C4-2B (cell line): ENCODE results near the gene RPH3AL.

ENCODE experiments used
- H3K27ac ChIP-seq: fragments of 450-650 bp; 2 replicates; pipeline ENCODE4 v1.5.1; 2017
- ZFX ChIP-seq: fragments of 450-650 bp; IDR thresholded peaks from 2 replicates; pipeline ENCODE4 v1.6.1; 2017
- TF ChIP-seq, protein P1 (sequence below): fragments of 450-650 bp; conservative IDR thresholded peaks from 2 replicates; pipeline ENCODE4 v1.5.1; 2017; ENCODE audit warnings: mild to moderate bottlenecking

Gene RPH3AL

DNA sequence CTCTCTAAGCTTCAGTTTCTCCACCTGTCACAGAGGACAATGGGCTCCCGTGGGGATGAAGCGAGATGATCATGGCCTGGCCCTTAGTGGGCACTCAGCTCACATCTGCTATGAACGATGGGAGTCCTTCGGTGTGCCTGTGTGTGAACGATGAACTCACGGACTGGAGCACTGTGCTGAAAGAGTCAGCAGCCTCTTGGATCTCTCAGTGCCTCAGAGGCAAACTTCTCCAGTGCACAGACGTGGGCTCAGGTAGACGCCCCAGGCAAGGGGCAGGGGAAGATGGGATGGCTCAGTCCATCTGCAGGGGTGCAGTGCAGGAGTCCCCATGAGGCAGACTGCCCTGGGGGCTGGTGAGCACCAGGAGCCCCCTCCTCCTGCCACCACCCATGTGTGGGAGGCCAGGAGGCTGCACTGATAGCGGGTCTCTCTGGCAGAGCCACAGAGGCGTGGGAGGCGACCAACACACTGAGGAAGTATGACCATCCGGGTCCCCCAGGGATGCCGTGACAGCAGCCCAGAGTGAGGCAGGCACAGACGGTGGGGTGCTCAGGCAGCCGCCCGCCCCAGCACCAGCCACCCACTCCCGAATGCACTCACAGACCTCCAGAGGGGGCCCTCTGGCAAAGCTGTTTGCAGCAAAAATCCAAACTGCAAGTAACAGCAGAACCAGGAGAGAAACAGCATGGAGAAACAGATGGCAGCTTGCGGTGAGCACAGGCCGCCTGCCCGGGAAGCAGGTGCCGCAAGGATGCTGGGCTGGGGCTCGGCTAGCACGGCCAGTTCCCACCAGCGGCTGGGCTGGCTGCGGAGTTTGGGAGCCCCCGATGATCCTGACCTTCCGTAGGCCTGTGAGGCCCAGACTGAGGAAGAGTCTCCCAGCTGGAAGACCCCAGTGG is 82.7 kb downstream of the RPH3AL start:
- H3K27ac ChIP-seq, result no peak overlapping the region
- TF ChIP-seq, protein P1, sequence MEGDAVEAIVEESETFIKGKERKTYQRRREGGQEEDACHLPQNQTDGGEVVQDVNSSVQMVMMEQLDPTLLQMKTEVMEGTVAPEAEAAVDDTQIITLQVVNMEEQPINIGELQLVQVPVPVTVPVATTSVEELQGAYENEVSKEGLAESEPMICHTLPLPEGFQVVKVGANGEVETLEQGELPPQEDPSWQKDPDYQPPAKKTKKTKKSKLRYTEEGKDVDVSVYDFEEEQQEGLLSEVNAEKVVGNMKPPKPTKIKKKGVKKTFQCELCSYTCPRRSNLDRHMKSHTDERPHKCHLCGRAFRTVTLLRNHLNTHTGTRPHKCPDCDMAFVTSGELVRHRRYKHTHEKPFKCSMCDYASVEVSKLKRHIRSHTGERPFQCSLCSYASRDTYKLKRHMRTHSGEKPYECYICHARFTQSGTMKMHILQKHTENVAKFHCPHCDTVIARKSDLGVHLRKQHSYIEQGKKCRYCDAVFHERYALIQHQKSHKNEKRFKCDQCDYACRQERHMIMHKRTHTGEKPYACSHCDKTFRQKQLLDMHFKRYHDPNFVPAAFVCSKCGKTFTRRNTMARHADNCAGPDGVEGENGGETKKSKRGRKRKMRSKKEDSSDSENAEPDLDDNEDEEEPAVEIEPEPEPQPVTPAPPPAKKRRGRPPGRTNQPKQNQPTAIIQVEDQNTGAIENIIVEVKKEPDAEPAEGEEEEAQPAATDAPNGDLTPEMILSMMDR, result no peak
- no peak for TF ChIP-seq ZFX

DNA sequence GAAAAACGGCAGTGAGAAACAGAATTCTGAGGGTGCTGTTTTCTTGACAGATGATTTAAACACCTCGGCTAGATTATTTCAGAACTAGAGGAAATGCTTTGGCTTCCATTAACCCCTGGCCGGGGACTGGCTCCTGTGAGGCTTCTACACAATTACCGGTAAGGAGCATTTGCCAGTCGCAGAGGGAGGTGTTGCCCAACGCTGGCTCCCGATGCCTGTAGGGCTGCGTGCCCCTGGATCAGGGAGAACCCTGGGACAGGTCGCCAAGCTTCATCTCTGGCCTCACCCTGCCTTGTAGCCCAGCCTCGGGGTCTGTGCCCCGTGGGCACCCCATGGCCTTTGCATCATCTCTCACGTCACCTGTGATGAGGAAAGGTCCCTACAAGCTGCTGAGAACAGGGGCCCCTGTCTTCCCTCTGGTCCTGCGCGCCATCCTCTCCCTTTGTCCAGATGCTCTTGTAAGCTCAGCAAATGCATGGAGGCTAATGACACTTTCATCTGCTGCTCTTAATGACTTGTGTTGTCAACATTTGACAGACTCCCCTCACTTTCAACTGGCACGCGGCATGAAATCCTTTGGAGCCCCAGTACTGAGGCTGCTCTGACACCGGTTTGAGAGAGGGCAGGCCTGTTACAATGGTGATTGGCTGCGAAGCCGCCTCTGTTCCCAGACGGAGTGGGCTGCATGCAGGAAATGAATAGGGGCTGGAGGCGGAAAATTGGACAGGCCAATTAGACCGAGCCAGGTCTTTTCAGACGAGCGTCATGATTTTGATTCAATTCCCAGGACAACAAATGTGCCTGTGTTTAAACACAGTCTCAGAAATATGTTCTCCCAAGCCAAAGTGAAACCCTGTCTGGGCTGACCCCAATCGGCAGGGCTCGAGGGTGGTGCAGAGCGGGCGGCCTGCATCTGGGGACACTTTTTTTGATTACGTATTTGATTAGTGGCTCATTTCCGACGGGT is 85.6 kb downstream of the RPH3AL start:
- H3K27ac ChIP-seq, result no peak overlapping the region
- TF ChIP-seq, protein P1, result no peak
- no peak for TF ChIP-seq ZFX

DNA sequence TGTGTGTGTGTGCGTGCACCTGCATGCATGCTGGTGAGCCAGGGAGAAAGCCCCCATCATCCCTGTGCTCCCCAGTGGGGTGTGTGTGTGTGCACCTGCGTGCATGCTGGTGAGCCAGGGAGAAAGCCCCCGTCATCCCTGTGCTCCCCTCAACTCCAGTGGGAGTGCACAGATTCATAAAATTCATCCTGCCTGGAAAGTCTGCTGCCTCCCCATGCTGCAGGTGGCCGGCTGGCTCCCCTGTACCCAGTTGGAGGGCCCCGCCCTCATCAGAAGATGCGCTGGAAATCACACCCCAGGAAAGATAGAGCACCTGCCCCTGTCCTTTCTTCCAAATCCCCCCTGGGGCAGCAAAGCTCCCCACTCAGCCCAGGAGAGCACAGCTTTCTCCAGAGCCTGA is 86.4 kb downstream of the RPH3AL start:
- no peak overlapping the region for H3K27ac ChIP-seq

DNA sequence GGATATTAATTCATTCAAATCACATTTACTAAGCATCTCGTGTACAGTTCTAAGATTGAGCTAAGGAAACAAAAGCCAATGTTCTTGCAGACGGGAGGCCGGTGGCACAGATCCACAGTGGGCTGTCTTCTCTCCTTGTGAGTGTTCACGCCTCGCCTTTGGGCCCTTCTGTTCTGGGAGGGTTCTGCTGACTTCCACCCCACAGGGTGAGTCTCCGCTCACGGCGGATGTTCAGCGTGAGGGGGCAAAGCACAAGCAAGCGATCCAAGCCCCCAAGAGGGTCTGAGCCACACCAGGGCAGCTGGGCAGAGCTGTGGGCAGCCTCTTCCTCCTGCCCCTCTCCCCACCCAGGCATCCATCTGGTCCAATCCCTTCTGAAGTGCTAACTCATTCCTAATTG is 86.9 kb downstream of the RPH3AL start:
- TF ChIP-seq, protein P1, result no peak
- no peak for TF ChIP-seq ZFX
- H3K27ac ChIP-seq, result no peak overlapping the region

More for the DNA sequence above, 86.4 kb downstream of the RPH3AL start:
- TF ChIP-seq, protein P1, result no peak
- no peak for TF ChIP-seq ZFX

DNA sequence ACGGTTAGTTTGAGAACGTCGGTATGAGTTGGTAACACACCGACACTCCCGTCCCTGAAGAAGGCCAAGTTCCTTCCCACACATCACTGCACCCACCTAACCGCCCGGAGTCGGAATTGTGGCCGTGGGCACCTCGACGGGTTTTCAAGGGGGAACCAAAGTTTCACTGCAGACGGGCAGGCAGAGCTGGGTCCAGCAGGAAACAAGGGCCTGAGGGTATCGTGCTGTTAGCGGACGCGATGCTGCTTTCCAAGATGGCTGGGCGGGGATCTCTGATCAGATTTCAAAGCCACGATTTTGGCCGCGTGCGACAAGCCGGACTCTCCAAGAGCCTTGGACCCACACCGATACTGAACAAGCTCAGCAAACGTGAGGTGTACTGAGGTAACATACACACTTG is 88.8 kb downstream of the RPH3AL start:
- no peak overlapping the region for H3K27ac ChIP-seq
- TF ChIP-seq, protein P1, result no peak
- no peak for TF ChIP-seq ZFX

DNA sequence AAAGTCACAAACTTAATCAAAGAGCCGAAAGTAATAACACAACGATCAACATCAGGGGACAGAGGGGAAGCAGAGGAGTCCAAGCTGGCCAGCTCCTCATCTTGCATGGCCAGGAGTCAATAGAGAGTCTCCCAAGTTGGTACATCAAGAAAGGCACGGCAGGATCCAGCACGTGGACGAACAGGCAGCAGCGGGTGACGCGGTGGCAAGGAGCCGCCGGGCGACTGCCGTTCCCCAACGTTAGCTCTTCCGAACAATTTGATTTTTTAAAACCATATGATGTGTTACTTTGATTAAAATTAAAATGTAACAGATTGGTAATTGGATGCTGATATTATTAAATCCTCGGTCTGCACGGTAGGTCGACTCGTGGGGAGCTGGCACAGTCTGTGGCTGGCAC is 89.3 kb downstream of the RPH3AL start:
- TF ChIP-seq ZFX, result no peak
- TF ChIP-seq, protein P1, result no peak
- no peak overlapping the region for H3K27ac ChIP-seq

DNA sequence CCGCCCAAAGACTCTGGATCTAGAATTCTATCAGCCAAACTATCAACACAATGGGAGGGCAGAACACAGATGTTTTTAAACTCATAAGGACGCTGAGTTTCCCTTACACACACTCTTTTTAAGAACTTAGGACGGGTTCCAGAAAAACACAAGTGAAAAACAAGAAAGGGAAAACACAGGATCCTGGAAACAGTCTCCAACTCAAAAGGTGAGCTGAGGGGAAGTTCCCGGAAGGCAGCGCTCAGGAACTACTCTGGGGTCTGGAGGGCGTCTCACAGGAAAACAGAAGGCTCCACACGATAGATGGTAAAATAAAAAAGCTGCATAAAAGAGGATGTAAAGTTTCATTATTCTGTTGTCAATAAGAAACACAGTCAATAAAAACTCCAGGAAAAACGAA is 91.0 kb downstream of the RPH3AL start:
- TF ChIP-seq, protein P1, result no peak
- no peak for TF ChIP-seq ZFX
- H3K27ac ChIP-seq, result no peak overlapping the region
